ENCODE measurements around the gene PARP6.
A peak's percentile ranks its signal among the peaks of the same experiment; 100 is the strongest.

Gene PARP6

GRCh38 chr15:72230197-72231065 lies 41.9 kb downstream of the PARP6 start:
- peak; percentile 90 to 93 for DNase-seq

- no peak for DNase-seq
Measured at GRCh38 chr15:72229947-72230196, 42.5 kb downstream of the PARP6 start.

GRCh38 chr15:72229076-72229946 lies 43.0 kb downstream of the PARP6 start:
- DNase-seq, result peak; percentile 31 to 70

GRCh38 chr15:72227720-72228119 lies 44.6 kb downstream of the PARP6 start:
- DNase-seq, result peak; percentile 96

DNA sequence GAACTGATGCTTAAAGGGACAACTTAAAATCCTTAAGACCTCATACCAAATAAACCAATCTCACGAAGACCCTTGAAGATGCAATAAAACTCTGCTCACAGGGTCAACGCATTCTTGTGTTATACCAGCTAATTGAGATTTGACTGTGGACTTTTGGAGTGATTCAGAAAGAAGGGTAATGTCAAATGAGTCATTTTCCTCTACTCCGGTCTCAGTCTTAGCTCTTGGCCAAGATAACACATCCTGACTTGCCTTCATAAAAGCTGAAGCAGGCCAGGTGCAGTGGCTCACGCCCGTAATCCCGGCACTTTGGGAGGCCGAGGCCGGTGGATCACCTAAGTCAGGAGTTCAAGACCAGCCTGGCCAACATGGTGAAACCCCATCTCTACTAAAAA lies 45.2 kb downstream of the PARP6 start:
- peak; percentile 65 to 71 for DNase-seq

DNA sequence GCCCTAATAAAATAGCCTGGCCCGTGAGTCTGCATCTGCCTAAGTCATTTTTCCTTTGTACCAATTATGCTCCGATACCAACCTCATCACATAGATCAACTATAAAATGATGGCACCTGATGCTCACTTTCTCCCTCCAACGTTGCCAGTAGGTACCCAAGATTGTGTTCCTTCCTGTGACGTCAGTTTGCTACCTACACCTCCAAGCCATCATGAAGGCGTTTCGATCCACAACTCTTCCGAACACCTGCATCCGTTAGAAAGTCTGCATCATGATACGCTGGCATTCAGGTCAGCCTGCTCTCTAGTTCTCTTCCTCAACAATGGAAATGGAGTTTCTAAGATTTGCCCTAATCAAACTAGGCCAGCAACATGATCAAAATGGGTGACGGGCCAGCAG lies 49.1 kb downstream of the PARP6 start:
- no peak for DNase-seq

GRCh38 chr15:72222393-72222792 lies 50.0 kb downstream of the PARP6 start:
- DNase-seq, result peak in 1 of 2 donors; percentile 57

DNA sequence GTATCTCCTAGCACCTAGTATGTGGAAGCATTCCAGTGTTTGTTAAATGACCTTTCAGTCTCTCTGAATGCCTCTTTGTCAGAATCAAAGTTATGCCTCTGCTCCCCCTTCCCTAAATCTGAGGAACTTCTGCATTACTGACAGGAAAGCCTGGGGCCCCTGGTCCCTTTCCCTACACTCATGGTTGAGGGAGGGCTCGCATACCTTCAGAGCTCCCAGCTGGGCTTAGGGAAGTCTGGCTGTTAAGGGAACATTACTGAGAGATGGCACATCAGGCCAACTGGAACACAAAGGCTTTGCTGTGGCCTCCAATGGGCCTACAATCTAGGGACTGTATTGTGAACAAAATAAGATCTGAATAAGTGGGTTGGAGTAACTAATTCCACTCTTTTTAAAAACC lies 51.7 kb downstream of the PARP6 start:
- no peak for DNase-seq

DNA sequence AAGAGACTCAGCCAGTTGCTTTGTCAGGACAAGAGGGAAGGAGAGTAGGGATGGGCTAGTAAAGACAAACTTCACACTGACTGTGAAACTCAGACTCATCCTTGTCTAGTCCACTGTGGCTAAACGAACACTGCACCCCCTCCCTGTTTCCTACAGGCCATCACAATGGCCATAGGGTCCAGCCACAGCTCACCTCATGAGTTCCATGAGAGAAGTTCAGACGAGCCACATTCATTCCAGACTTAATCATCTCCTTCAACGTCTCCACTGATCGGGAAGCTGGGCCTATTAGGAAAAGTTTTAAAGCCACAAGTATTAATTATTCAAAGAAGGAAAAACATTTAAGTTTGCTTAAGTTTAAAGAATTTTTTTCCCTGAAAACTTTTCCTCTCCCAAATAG lies 55.1 kb downstream of the PARP6 start:
- no peak for DNase-seq

DNA sequence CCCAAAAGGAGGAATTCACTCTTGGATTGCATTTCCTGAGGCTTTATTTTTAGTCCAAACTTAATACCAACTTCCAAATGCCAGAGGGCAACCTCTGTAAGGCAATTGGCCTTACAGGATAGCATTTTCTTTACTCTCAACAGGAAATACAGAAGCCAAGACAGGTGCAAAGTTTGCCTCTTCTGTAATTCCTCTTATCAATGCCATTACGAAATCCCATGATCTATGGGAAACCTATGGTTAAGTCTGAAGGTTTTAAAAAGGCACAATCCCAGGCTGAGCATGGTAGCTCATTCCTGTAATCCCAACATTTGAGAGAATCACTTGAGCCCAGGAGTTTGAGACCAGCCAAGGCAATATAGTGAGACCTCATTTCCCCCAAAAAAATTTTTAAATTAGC lies 56.3 kb downstream of the PARP6 start:
- DNase-seq, result no peak

DNA sequence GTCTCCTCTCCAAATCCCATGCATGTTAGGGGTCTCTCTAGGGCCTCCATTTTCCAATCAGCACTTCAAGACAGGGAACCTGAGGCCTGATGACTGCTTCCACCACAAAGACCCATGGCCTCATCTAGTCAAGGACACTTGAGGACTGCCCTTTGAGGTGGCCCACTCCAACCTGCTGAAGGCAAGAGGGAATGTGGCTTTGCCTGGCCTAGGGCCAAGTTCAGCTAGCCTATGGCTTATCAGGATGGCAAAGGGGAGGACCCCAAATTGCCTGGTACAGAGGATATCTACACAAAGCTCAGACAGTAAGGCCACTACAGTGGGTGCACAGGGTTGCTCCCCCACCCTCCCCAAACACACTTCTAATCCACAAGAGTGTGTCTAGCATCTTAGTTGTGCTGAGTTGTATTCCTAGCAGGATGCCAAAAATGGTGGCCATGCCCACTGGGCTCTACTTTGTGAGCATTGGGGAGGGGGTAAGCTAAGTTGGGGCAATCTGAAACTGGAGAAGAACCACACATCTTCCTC lies 64.7 kb downstream of the PARP6 start:
- no peak for DNase-seq

DNA sequence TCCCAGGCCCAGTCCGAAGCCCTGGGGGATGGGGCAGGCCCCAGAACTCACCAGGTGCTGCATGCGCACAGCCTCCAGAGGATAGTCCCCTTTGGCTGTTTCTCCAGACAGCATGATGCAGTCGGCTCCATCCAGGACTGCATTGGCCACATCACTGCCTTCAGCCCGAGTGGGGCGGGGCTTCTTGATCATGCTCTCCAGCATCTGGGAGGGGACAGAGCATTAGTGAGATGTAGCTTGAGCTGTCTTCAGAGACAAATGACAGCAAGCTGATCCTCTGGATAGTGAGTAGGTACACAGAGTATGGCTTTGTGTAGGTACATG lies 65.7 kb downstream of the PARP6 start:
- DNase-seq, result no peak

GRCh38 chr15:72205896-72206676 lies 66.3 kb downstream of the PARP6 start:
- DNase-seq, result no peak

DNA sequence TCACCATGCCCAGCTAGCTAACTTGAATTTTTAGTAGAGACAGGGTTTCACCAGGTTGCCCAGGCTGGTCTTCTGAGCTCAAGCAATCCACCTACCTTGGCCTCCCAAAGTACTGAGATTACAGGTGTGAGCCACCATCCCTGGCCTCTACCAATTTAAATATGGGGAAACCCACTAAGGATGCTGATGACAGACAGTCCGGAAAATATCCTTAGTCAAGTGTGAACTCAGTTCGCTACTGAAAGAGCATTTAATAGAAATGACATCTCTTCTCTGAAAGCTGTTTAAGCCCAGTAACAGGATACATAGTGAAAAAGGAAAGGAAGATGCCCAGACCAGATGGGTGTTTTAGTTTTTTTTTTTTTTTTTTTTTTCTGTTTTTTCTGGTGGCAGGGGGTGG lies 67.1 kb downstream of the PARP6 start:
- DNase-seq, result no peak

DNA sequence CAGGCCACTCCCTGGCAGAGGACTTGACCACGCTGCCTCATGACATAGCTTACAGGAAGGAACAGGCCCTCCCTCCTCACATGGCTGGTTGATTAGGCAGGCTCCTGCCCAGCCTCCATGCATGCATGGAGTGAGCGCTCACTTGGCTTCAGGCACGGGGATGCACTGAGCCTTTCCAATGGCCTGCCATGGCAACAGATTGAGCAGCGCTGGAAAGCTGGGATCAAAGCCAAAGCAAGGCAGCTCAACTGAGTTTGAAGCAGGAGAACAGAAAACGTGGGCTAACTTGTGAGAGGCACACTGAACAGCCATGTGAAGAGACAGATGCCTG lies 68.9 kb downstream of the PARP6 start:
- DNase-seq, result no peak

DNA sequence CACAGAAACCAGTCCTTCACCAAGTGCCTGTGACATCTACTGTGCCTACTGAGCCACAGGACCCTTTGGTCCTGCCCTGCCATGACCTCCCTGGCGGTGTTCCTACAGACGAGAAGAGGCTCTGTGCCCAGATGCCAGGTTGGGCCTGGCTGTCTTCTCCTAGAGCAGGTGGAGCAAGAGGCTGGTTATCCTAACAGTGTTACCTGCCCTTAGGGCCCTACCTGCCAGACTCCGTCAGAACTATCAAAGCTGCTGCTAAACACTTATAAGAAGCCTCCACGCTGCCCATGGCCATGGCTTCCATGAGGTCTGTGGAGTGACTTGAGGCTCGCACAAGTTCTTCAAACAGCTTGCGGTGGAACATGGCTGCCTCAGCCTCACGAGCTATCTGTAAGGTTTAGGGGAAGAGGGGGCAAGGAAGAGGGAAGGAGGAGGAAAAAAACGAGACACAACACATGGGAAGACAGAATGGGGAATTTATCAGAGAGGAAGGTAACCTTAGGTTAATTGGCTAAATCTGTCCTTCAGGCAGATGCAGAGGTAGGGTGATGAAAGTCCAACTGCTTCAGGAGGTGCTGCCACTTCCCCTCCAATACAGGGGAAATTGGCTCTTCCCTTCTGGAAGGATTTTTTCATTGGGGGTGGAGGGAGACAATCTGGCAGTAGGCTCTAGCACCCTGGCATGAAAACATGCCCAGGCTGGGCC lies 69.4 kb downstream of the PARP6 start:
- no peak for DNase-seq

GRCh38 chr15:72202302-72202701 lies 70.1 kb downstream of the PARP6 start:
- DNase-seq, result no peak

GRCh38 chr15:72201391-72201921 lies 70.9 kb downstream of the PARP6 start:
- DNase-seq, result no peak

- DNase-seq, result peak in 1 of 2 donors; percentile 41
Measured at GRCh38 chr15:72200395-72201237, 71.7 kb downstream of the PARP6 start.

GRCh38 chr15:72199721-72200212 lies 72.6 kb downstream of the PARP6 start:
- peak; percentile 47 to 71 for DNase-seq

- DNase-seq, result no peak
Measured at GRCh38 chr15:72199205-72199515, 73.2 kb downstream of the PARP6 start.

Data from inflammatory macrophage treated with lipopolysaccharide for 1 hour (primary cell).